Activated CD4-positive, alpha-beta T cell treated with anti-CD3 and anti-CD28 coated beads, Interleukin-2, amount 50 U/mL, for 1 hour (primary cell): ENCODE results near the gene IL18BP.
A peak's percentile ranks its signal among the peaks of the same experiment; 100 is the strongest.

Experiments used
- DNase-seq: peaks from one replicate; pipeline ENCODE4 v3.0.0-alpha.2; 2020

The IL18BP gene

DNA sequence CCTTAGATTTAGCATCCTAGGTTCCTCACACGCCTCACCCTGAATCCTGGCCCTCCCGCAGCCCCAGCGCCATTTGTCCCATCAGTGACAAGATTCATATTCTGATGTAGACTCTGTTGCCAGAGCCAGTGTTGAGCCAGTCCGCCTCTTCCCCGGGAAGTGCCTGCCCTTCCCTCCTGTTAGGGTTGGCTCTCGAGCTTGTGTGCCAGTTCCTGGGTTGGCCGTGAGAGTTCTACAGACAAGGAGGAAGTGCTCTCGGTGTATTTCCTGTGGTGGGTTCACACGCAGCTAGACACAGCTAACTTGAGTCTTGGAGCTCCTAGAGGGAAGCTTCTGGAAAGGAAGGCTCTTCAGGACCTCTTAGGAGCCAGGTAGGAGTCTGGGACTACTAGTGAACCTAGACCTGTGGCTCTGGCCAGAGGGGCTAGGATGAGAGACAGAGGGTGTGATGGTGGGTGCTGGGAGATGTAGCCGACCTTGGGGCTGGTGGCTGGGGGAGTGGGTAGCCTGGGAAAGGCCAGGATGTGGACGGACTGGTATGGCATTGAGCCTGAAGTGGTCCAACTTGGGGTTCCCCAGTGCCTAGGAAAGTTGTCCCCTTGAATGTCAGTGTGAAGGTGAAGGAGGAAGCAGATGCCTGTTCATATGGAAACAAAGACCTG is at the start of gene IL18BP:
Gene IL18BP, plus strand, starts transcription at position 261 of the 662 bp plus-strand sequence. CDS start 1,076 bp downstream, outside the sequence.
- DNase-seq = no peak

- DNase-seq = no peak
These were observed 49.7 kb upstream of the IL18BP start for GRCh38 chr11:71949034-71949433.

DNA sequence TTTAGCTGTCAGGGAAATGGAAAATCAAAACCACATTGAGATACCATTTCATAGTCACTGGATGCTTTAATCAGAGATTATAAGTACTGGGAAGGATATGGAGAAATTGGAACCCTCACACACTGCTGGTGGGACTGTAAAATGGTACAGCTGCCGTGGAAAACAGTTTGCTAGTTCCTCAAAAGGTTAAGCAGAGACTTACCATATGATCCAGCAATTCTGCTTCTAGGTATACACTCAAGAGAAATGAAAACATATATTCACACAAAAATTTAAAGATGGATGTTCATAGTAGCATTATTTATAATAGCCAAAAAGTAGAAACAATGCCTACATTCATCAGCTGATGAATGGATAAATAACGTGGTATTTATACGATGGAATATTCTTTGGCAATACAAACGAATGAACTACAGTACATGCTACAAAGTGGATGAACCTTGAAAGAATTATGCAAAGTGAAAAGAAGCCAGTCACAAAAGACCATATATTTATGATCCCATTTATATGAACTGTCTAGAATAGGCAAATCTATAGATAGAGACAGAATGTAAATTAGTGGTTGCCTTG is 46.9 kb upstream of the IL18BP start:
- DNase-seq = no peak

GRCh38 chr11:71955898-71956456 is 42.7 kb upstream of the IL18BP start:
- no peak for DNase-seq

- DNase-seq = no peak
These were observed 36.2 kb upstream of the IL18BP start for GRCh38 chr11:71962428-71963038.

DNA sequence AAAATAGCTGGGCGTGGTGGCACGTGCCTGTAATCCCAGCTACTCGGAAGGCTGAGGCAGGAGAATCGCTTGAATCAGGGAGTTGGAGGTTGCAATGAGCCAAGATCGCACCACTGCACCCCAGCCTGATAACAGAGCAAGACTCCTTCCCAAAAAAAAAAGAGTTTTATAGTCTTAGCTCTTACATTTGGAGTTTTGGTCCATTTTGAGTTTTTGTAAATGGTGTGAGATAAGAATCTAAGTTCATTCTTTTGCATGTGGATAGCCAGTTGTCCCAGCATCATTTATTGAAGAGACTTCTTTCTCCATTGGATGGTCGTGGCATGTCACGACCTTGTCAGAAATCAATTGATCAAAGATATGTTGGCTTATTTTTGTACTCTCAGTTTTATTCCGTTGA is 35.2 kb upstream of the IL18BP start:
- DNase-seq = no peak

- DNase-seq = no peak
These were observed 34.1 kb upstream of the IL18BP start for GRCh38 chr11:71964641-71965040.

DNA sequence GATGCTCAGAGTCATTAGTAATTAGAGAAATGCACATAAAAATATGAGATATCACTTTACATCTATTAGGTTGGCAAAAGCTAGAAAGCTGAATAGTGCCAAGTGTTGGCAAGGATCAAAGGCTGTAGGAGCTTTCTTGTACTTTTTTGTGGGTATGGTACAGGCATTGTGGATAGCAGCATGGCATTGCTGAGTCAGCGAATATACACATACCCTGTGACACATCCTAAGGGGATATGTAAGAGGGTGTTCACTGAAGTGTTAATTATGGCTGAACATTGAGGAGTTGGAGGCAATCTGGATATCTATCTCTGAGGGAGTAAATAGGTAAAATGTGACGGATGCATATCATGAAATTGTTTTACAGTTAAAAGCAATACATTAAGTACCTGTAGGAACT is 27.0 kb upstream of the IL18BP start:
- no peak for DNase-seq

GRCh38 chr11:71976551-71976950 is 22.2 kb upstream of the IL18BP start:
- no peak for DNase-seq

DNA sequence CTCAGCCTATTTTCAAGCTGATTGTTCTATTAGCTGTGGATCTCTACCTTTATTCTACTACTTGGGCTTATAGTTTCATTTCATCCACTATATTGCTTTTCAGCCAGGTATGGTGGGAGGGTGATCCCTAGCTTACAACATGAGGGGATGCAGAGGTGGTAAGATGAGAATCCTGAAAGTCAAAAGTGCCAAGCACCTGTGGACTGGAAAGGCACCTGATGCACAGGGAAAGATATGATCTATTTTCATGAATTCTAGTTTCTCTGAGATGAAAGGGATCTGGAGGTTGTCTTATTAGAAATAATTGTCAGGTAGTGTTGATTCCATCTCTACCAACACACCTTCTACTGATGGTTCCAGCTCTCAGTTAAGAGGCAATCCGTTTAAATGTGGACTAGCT is 21.6 kb upstream of the IL18BP start:
- DNase-seq = no peak

- DNase-seq = peak; percentile 55
These were observed 20.8 kb upstream of the IL18BP start for GRCh38 chr11:71977743-71978418.

DNA sequence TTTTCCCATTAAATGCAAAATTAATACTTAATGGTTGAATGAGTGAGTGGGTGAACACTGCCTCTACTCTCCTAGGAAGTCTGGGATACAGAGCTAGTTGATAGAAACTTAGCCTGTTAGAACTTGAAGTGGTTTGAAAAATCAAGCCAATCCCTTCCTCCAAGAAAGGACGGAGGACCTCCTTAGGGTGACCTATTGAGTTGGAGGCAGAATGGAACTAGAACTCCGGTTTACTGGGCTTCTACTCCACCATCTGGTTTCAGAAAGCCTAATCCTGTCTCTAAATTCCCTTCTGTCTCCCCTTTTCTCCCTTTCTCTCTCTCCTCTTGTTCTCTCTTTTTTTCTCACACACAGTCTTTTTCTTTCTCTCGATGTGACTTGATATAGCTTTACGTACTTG is 19.6 kb upstream of the IL18BP start:
- DNase-seq = no peak

DNA sequence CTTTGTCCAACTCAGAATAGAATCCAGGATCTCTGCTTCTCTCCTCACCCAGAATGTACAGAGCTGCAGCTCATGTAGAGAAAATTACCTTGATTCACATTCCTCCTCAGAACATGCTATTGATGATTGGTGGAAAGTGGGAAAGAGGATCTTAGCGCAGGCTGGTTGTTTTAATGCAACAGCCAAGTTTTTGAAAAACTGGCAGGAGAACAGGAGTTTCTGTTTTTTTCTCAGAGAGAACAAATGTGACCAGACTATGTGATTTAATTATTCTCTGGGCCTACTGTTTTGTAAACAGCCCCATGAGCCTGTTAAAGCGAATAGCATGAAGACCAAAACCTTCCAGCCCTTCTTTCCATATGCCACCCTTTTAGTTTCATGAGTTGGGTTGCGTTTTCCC is 19.1 kb upstream of the IL18BP start:
- DNase-seq = no peak

DNA sequence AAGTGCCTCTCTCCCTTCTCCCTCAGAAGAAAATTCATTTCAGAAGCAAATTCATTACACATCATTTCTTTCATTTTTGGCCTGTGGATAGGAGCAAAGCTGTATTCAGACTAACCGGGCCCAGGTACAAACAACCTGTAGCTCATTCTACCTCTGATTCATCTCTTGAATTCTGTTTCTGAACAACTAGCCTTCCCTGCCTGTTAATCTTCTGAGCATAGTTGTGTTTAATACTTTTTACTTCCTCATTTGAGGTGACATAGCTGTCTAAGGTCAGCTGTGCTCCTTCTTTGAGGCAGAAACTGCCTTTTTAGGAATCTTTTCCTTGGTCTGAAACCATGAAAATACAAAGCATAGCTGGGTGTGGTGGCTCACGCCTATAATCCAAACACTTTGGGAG is 12.6 kb upstream of the IL18BP start:
- DNase-seq = no peak

DNA sequence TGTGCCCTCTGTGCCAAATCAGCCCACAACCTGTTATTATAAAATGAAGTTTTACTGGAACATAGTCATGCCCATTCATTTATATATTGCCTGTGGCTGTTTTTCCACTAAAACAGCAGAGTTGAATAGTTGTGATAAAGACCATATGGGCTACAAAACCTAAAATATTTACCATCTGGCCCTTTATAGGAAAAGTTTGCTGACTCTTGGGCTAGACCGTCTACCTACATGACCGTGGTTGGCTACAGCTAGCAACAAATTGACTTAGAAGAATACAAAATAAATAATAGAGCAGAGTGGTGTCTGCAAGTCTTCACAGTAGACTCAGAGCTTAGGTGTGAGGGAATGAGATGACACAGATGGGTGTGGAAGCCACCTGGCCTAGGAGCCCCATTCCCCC is 11.2 kb upstream of the IL18BP start:
- DNase-seq = no peak

DNA sequence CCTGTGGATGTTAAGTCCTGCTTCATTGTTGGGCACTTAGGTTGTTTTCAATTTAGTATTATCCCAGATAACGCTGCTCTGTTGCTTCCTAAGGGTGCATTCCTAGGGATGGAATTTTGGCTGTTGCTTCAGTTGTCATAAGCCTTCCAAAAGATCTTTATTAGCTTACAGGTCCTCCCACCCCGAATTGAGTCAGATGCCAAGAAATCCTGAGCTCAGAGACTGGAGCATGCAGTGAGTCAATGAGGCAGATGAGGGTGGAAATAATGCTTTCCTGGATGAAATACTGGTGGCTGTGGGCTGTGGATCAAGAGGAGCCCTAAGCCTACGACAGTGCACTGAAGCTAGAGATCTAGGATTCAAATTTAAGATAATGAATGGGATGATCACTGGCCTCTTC is 10.7 kb upstream of the IL18BP start:
- no peak for DNase-seq

GRCh38 chr11:71990701-71991100 is 8.0 kb upstream of the IL18BP start:
- DNase-seq = no peak

DNA sequence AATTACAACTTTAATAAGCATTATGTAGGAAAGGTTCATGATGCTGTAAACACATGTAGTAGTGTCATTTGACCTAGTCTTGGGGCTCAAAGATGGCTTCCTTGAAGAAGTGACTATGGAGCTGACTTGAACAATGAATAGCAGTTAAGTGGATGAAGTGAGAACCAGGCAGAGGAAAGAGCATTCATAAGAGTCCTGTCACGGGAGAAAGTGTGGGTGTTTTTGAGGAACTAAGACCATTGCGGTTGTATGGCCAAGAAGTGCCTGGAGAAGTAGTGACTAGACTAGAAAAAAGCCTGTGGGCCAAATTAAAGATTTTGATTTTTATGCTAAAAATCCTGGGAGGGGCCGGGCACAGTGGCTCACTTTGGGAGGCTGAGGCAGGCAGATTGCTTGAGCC is 7.2 kb upstream of the IL18BP start:
- DNase-seq = no peak

DNA sequence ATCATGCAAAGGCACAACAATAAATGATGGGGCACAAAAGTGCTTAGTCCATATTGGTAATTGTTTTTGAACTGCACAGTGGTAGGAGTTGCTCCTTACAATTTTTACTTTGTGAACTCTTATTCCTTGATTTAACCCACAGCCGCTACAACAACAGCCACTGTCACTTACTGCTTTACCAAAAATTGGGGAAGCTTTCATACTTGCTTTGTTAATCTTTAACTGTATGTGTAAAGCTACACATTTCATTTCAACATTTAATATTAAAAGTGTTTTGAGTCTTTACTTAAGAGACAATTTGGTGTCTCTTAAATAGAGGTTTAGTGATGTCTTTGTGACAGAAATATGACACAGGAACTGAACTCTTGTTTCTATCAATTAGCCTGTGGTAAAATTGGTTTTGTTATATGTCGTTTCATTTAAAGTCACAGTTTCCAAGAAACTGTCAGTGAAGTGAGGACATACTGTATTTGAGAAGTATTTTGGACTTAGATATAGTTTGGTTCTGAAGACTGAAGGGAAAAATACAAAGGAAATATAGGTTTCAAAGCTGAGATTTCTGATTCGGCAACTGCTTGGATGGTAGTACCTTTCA is 6.5 kb upstream of the IL18BP start:
- DNase-seq = no peak

- DNase-seq = no peak
These were observed 3.9 kb upstream of the IL18BP start for GRCh38 chr11:71994786-71995185.

- DNase-seq = no peak
These were observed 2.9 kb upstream of the IL18BP start for GRCh38 chr11:71995726-71996291.

DNA sequence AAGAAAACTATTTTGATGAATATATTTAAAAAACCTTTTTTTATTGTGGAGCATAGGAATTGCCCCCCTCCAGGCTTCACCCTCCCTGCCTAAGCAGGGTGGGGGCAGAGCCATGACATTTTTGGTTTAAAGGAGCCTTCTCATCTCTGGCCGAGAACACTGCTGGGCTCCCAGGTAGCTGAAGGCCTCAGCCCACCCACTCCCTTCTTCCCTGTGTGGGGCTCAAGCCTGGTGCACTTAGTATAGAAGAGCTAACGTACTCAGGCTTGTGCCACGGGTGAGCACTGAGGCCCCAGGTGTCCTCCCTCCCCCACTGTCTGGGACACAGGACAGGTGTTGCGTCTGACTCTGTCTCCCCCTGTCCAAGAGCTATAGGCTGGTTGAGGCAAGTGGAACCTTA is 2.2 kb upstream of the IL18BP start:
- DNase-seq = no peak

DNA sequence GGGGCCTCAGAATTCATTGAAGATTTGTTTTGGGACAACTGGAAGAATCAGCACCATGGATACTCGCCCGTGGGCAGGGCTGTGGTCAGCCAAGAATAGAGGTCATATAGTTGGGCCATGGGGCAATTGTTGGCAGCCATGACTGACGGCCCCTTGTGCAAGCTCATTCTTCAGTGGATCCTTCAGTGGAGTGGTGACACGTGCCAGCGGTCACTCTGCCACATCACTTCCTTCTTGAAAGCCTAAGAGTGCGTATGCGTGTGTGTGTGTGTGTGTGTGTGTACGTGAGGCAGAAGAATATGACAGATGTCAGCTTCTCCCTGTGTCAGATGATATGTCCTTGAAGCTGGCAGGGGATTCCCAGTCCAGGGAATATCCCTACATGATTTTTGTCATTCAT is 1.8 kb upstream of the IL18BP start:
- no peak for DNase-seq
